Measurements from ENCODE around the gene UQCC3.

UQCC3 gene

DNA sequence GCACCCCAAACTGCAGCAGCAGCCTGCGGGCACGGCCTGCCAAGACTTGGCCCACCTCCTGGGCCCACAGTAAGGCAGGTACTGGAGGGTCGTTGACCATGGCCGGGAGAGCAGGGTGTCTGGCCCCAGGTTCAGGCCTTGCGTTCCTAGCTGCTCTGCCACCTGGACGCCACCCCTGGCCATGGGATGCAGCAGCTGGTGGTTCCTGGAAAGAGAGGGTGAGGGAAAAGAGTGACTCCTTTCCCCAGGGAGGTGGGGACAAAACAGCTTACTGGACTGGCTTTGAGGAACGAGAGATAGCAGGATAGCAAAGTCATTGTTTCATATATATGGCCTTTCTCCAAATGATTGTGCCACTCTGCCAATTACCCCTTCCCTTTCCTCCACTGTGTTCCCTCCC is 33.9 kb downstream of the UQCC3 start:
- DNase-seq: peak in 1 of 2 experiments; percentile 42

DNA sequence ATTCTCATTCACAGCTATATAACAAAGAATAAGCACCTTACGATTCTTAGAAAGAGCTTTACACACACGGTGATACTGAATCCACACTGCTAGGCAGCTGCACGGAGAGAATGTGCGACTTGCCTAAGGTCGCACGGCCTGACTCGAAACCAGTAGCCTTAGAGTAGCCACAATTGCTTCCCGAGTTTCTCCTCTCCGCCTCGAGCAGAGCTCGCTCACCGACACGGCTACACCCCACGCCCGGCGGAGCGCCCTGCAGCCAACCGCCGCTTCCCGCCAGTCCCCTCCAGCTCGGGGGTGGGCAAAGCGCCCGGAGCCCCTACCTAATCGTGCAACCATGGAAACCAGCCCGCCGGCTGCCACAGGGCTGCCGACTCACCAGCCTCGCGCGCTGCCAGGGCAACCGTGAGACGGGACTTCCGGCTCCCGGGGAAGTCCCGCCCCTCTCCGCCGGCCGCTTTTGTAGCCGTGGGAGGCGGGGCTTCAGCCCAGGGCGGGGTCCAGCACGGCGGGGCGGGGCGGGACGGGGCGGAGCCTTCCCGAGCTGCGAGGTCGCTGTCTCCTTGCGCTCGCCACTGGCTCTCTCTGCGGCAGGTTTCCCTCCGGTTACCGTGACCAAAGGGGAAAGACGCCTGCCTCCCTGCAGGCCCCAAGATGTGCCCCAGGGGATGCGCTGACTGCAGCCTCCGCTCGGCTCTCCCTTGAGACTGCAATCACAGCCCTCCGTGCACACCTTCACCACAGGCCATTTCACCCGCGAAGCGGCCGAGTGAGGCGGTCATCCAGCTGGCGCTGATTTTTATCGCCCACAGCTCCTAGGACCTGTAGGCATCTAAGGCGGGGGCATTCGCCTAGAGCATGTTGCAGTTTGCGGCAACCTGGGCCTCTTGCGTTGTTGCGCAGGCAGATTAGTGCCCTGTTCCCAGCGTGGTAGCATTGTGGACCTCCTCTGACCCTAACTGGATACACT is 34.7 kb downstream of the UQCC3 start:
- DNase-seq: peak; percentile 89 to 95

DNA sequence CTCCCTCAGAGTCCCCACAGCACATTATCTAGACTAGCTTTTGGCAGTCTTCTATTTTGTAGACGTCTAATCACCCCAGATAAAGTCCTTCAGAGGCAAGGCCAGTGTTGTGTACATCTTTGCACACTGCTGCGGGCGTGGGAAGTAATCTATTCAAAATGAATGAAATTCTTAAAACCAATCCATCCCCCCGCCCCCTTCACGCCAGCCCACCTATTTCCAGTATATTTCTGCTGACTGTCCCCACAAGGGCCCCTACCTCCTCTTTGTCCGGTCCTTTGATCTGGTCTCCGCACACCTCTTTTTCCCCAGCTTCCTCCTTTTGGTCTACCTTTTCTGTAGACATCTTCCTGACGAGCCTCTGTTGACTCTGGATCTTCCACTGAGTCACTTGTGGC is 35.4 kb downstream of the UQCC3 start:
- DNase-seq: no peak

DNA sequence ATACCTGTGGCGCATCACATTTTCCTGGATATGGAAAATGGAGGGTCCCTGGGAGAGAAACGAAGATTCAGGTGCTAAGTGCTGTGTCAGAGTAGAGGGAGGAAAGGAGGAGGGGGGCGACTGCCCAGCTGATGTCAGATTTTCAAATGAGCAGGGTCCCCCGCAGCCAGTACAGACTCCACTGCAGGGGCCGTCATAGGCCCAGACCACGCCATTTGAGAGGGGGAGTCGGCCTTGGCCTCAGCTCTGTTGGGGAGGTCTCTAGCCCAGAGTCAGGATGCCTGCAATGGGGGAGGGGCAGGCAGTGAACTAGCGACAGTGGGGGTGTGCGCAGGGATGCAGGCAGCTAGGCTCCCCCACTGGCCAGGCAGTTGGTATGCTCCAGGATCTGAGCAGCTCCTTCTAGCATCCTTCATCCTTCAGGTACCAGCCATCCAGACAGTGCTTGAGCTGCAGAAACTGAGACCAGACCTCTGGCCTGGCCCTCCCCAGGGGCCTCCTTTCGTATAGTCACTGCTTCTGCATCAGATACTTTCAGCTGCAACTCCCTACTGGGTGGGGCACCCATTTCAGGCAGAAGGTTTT is 35.9 kb downstream of the UQCC3 start, which contains the start of the genes BSCL2 and GNG3:
TSS of gene BSCL2 (minus strand) at position 148 of the 585 bp plus-strand sequence. CDS start 229 bp downstream, outside the sequence.
TSS of gene GNG3 (plus strand) at position 400 of the 585 bp plus-strand sequence. CDS start 620 bp downstream, outside the sequence.
- DNase-seq: no peak

DNA sequence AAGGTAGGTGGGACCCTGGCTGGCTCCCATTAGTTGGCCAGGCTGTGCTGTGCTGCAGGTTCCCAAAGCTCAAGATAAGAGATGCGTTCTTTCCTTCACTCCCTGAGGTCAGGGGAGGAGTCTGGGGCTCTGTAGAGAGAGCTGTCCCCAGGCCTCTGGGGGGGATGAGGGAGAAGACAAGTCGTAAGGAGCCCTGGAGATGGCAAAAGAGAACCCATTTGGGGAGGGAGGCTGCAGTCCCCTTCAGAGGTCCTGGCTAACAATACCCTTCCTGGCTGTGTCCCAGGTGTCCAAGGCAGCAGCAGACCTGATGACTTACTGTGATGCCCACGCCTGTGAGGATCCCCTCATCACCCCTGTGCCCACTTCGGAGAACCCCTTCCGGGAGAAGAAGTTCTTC is 36.9 kb downstream of the UQCC3 start:
- DNase-seq: no peak

DNA sequence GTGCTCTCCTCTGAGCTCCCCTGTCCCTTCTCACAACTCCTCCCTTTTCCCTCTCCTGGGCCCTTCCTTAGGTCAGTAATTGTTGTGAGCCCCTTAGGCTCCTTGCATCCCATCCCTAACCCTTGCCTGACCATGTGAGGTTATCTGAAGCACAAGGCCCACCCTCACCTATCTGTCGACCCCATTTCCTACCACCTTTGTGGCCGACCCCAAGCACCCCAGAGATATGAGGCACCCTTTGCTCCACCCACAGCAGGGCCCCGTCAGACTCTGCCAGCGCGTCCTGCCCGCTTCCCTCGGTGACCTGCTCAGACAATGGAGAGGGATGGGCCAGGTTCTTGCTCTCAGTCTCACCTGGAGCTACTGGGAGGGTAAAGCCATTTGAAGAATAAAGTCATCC is 37.3 kb downstream of the UQCC3 start:
- DNase-seq: no peak

DNA sequence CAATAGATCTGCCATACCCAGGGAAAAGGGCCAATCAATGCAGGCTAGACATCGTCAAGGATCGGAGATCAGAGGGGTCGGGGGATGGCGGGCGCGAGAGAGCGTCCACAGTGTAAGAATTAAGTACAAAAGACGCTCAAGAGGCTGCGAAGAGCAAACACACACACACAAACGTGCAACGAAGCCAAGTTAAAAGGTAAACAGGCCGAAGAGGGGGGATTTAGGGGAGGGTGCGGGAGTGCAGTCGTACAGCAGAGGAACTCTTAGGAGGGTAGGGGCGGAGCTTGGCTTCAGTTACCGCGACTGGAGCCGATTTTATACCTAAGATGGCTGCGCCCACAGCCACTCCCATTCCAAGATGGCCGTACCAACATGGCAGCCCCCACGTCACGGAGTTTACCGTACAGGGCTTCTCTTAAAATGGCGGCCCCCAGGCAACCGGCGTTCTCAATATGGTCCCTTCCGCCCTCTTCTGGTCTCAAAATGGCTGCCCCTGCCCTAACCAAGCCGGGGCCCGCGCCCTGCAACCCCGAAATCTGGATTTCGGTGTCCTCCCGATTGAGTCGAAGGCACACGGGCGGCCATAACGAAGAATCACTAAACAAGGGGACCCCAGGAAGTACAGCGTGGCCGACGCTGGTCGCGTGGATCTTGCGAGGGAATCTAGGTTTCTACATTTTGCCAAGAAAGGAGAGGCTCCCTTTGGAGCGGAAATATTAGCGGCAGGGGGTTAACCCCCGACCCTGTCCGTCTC is 38.0 kb downstream of the UQCC3 start:
- peak; percentile 93 to 97 for DNase-seq

DNA sequence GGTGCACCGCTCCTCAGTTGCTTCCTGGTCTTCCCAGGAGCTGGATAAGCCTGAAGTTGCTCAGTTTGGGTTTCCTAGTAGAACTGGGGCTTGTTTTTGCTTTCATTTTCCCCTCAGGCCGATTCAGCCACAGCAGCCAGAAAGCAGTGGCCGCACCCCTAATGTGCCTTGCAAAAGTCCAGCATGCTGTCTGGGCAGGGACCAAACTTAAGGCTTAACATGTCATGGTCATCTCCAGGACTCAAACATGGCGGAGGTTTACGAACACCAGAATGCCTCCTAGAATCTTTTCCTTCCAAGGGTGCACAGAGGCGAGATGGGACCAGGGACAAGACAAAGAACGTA is 38.5 kb downstream of the UQCC3 start:
- DNase-seq: peak in 1 of 2 experiments; percentile 13

DNA sequence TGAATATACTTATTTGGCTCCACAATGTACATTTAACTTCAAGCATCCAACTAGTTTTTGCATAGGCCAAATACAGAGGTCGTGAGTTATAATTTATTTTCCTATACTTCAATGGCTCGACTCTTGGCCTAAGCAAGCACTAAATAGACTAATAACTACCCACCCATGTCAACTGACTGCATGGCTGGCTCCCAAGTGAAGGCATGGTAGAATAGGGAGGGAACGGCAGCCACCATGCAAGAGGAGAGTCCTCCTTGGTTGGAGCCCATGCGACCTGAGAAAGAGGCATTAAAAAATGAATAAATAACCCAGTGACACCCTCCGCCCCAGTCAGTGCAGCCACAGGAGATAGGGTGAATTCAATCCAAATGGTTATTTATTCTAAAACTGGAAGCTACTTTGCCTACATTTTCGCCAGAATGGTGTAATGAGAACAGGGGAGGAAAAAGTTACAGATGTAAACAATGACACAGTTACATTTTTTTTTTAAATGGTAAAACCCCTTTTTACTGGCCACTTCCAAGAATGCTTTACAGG is 40.9 kb downstream of the UQCC3 start:
- no peak for DNase-seq

DNA sequence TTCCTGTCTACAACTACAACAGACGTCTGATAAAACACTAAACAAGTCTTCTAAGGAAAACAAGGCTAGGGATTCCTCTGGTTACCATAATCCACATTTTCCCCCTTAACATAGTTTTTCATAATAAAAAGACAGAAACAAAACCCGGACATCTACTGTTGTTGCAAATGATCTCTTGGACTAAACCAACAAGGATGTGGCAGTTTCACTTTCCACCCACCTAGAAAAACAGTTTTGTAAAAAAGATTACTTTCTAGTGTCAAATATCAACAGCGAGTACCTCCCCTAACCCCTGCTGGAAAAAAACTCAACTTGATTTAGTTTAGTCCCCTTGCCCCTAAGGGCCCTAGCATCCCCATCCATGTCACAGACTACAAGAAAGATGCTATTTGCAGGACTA is 41.4 kb downstream of the UQCC3 start:
- DNase-seq: no peak

DNA sequence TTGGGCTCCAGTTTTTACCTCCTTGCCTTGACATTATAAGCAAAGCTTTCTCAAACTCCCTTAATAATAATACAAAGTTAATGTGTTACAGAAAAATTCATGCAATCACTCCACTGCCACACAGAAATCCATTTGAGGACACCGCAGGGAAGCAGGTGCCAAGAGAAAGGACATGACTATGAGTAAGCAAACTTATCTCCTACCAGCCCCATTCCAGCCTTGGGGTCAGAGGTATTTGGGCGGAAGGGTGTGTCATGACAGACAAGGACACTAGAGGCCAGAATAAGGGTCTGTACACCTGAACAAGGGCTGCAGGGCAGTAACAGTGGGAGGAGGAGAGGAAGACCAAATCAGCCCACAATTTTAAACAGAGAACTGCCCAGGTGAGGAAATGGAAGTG is 41.9 kb downstream of the UQCC3 start:
- DNase-seq: no peak

DNA sequence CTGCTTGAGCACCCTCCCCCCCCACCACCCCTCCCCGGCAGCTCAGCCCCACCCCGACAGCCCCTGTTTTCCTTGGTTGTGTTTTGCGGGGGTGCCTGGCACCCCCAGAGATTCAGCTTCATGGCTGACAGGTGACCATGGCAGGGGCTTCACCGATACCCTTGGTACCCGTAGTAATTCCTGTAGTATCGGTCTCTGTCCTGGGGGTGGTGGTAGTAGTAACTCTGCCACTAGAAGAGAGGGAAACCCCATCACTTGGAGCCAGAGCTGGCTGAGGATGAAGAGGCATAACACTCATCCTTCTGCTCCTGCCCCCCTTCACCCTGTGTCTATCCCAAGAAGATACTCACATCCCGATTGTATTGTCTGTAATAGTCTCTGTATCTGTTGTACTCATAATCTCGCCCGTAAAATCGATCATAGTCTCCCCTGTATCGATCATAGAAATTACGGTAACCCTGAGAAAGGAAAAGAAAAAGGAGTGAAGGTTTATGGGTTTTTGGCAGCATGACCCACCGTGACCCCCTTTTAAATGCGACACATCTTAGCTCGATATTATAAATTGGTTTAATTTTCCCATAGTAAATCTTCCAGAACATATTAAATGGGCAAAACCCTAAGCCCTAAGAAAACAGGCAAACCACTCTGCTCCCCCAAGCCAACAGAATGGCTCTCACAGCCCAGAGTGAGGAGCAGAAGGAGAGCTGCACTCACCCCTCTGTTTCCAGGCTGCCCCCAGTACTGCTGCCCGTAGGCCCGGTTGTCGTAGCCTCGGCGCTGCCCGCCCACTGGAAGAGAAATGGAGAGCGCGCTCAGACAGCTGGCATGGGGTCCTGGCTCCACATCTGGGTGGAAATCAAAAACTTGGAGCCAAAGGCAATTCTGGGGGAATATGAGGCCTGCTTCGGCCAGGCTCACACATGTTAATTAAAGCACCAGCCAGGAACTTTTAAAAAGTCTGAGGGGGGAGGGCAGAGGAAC is 44.0 kb downstream of the UQCC3 start:
- DNase-seq: no peak

DNA sequence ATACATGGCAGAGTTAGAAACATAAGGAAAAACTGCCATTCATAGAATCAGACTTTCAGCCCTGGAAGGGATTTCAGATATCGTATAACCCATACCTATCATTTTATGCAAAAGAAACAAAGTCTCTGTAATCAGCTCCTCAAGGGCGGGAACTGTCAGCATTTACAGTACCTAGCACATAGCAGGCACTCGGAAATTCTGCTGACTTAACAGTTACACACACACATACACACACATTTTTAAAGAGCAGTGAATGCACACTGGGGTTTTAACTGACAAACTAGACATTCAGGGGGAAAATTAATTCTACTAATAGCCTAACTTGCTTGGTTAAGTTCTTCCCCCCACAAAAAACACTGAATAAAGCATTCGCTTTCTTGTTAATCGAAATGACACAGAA is 44.7 kb downstream of the UQCC3 start:
- no peak for DNase-seq

DNA sequence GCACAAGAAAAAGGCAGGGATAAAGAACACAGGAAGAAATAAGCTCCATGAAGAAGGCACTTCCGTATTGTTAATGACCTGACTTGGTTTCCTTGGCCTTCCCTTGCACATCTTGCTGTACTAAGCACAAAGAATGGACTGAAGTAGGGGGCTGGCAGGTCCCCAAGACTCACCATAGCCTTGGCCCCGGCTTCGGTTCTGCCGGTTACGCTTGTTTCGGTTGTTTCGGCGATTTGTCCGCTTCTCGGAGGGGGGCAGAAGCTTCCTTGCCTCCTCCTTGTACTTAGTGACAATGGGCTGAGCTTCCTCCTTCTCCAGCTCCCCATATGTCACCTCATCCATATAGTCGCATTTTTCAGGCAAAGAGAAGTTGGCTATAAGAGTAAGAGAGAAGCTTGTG is 45.3 kb downstream of the UQCC3 start:
- no peak for DNase-seq

DNA sequence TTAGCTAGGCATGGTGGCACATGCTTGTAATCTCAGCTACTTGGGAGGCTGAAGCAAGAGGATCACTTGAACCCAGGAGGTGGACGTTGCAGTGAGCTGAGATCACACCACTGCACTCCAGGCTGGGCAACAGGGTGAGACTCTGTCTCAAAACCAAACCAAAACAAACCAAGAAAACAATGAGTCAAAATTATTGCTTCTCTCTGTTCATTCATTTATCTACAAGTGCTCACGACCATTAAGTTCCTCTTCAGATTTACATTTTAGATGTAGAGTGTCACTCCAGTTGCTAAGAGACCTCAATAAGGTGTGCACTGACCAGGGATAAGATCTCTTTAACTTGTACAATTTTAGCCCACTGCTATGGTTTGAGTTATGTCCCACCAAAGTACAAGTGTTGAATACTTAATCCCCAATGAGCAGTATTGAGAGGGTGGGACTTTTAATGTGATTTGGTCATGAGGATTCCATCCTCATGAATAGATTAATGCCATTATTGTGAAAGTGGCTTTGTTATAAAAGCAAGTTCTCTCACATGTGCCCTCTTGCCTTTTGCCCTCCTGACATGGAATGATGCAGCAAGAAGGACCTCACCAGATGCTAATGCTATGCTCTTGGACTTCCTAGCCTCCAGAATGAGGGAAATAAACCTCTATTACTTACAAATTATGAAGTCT is 48.0 kb downstream of the UQCC3 start:
- no peak for DNase-seq

DNA sequence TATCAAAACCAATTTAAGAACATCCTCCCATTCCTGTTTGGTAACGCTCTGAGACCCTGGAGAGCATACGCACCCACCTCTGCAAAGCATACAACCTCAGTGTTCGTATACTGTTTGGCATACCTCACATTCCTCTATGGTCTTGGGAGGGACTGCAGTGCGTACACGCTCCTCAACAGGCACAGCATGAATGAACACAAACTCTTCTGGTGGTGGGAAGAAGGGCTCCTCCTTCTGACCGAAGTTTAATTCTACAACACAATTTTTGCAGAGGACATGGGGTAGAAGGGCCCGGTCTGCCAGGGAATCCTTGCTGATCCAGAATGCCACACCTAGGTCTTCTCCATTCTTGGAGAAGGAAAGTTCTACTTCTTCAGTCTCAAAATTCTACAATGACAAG is 50.5 kb downstream of the UQCC3 start:
- DNase-seq: no peak
